Measurements from ENCODE around the gene AK4.

The AK4 gene

DNA sequence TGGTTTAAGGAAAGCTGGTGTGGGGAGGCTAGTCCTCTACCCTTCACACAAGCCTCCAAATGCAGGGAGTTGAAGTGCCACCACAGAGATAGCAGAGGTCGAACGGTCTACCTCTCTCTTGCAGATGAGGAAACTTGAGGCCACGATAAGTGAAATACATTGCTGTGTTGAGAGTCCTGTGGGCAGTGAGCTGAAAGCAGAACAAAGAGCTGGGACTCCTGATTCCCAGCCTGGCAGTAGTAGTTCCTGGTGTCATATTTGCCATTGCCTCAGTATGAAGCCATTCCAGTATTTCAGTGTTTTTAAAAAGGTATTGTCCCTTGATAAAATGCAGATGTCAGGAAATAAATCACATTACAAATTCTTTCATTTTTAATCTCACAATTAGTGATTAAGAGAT lies 28.6 kb downstream of the AK4 start:
- no peak for DNase-seq

DNA sequence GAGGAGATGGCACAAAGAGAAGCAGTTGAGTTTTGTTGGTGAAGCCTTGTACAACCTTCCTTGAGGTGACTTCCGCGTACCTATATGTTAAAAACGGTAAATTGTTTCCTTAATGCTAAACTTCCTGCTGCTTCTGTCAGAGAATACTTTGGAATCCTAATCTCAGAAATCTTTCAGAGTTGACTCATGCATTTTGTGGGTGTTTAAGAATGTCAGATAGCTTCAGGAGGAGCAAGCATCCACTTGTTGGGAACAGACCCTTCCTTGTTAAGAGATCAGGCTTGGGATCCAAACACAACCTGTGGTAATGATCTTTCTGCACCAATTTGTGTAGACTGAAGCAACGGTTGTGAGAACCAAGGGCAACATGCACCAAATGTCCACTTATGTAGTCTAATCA lies 29.5 kb downstream of the AK4 start:
- DNase-seq: no peak

DNA sequence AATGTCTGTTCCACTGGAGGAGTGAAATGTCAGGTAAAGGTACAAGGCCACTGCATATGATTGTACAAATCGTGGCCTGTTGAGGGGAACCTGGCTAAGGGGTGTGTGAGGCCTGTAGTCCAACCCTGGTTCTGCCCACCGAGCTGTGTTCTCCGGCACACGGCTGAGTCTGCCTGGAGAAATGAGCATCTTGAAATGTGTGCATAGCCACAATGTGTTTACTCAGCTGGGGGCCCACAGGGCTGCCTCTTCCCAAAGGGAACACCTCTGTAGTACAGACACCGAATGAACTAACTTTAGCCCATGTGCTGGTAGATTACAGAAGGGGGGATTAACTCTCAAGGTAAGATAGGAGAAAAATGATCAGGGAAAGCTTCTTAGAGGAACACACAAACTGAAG lies 30.2 kb downstream of the AK4 start:
- DNase-seq: no peak

DNA sequence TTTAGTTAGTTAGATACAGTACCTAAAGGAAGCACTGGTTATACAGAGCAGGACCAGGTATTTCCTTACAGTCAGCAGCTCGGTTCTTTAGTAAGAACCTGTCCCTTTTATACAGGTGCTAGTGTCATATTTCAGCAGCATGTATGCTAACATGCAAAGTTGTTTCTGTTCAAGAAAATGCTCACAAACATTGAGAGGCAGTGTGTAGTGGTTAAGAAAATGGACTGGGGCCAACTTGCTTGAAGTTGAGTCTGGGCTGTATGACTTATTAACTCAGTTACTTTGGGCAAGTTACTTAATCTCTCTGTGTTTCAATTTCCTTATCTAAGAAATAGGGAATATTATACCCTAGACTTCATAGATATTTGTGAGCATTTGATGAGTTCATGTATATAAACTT lies 31.1 kb downstream of the AK4 start:
- DNase-seq: no peak

DNA sequence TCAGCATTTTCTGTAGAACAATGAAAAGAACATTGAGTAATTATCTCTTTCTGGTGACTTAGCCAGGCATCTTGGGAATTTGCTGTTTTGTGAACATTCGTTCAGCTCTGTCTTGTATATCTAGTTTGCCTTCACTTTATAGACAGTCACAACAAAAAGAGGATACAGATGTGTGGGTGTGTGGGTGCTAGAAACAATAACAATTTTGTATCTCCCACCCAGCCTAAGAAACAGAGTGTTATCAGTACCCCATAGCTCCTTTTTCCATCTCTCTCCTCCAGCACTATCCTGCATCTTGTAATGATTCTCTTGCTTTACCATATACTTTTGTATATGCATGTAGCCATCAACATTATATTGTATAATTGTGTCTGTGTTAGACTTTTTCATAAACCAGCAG lies 33.0 kb downstream of the AK4 start:
- peak; percentile 62 for DNase-seq

DNA sequence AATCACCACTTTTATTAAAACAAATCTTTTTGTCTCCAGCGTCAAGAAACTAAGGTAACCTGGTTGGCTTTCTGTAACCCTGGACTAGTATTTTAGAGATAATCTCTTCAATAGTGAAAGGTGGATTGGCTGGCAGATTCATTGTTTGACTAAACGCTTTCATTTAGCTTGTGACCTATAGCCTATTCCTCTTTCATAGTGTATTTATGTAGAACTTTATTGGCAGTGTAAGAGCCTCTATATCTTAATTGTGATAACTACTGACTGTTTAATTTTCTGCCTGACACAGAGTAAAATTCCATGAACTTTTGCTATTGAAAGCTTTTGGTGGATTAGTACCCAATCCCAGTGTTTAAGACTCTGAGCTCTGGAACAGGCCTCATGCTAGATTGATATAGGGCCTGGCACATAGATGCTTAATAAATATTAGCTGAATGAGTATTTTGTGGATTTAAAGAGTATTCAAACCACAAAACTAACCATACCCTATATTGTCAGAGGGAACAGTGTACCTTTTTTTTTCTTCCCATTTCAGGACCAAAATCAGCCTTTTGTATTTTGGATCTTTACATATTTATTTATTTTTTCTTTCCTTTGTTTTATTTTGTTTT lies 34.8 kb downstream of the AK4 start:
- DNase-seq: no peak

DNA sequence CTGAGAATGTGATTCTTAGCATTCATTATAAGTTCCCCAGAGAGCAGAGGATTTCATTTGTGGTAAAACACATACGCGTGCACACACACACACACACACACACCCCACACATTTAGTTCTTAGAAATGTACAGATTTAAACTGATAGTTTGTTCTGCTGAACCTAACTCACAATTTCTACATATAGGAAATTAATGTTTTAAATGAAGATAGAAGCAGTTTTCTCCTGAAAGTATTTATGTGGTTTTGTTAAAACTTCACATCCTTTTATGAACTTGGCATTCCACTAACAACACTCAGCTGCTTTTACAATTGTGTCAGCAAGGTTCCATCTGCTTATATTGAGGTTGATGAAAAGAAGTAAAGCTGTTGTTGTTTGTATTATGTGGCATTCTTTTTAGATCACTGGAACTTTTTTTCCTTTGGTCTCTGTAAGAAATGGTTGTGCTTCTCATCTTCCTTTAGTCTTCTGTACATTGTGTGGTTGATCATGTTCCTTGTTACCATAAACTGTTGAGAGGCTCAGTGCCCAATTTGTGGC lies 41.6 kb downstream of the AK4 start:
- DNase-seq: no peak

DNA sequence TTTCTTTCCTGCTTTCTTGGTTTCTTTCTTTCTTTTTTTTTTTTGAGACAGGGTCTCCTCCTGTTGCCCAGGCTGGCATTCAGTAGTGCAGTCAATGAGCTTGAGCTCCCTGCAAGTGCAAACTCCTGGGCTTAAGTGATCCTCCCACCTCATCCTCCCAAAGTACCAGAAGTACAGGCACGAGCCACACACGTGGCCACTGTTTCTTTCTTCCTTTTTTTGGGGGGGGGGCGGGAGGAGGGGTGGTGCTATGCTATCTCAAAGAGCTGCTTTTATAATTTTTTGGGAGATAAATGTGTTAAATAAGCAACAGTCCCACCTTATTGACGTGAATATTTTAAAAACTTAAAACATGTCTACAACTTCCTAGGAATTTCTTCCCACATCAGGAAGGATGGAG lies 42.2 kb downstream of the AK4 start:
- no peak for DNase-seq

DNA sequence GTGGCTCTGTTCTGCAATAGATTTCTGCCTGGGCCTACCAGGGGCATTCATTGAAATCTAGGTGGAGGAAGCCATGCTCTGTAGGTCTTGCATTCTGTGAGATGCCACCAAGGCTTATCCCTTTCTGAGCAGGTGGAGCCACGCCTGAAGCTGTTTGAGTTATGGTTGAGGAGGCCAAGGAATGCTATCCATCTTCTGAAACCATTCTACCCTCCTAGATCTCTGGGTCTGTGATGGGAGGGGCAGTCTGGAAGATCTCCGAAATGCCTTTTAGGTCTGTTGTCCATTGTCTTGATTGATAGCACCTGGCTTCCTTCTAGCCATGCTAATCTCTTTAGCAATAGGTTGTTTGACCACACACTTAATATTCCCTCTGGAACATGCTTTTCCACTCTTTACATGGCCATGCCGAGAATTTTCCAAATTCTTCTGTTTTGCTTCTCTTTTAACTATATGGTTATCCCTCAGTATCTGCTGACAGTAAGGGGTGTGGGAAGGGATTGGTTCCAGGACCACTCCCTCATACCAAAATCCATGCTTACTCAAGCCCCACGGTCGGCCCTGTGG lies 45.2 kb downstream of the AK4 start:
- no peak for DNase-seq

DNA sequence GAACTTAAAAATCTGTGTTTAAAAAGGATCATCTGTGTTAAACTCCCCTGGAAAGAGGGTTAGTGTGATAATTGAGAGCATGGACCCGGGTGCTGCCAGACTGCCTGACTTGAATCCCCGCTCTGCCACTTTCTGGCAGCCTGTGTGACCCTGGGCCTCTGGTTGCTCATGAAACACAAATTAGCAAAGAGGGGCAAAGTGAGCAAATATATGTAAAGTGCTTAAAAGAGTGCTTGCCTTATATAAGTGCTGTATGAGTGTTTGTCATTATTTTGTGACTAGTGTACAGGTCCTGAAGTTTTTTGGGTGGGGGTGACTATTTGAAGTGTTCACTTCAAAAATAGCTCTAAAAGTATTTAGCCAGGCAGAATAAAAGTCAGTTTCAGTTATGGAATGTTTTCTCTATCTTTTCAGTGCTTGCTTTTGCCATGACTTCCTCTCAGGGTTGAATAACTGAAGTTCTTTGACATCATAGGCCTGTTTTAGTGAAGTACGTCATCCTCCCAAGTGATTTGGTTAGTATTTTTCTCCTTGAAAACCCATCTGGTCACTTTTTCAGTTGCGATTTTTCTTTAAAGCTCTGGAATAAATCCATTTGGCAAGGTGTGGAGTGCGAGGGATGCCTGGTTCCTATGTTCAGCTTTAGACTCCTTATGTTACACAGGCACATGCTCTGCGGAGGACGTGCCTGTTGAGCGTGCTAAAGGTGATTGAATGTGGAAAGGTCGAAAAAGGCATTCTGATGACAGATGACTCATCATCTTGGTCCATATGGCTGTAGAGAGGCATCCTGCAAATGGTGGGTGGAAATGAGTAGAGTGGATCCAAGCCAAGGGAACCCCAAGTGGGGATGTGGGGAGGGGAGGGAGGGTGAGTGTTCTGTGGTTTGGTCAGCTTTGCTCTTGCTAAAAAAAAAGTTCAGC lies 47.8 kb downstream of the AK4 start:
- DNase-seq: no peak

DNA sequence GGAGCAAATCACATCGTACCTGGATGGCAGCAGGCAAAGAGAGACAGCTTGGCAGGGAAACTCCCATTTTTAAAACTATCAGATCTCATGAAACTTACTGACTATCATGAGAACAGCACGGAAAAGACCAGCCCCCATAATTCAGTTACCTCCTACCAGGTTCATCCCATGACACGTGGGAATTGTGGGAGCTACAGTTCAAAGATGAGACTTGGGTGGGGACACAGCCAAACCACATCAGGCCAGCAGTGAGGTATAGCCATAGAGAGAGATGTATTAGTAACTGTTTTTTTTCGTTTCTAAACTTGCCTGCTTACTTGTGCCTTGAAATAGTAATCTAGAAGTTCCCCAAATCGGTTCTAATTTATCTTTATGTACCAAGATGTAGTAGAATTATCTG lies 48.9 kb downstream of the AK4 start:
- no peak for DNase-seq

DNA sequence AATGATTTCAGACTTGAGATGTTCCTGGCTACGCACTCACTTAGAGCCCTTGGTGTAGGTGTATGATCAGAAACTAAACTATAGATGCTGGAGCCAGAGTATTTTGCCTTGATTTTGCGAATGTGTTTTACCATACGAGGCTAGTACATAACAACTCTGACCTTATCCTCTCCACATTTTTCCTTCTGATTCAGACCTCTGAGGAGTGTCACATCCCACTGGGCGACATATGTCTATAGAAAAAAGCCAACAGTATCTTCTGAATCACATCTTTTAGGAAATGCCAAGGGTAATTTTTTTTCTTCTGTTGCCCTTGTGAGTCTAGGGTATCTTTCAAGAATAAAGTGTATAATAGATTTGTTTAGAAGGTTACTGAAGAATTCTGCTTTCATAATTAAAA lies 49.6 kb downstream of the AK4 start:
- no peak for DNase-seq

DNA sequence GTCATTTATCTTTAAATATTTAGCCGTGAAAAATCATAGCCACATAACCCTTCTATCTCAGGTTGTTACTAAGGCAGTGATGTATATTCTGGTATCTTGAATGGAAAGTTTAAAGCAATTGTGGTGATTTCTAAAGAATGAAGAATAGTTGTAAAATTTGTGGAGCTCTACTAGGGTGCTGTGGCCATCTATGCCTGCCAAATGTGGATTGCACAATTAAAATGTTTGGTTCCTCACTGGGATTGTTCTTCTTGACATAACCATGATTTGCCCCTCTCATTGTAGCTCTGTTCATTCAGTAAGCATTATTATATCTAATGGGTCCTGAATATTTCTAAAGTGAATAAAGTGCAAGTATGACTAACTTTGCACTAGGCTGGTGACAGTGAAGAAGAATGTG lies 50.1 kb downstream of the AK4 start:
- no peak for DNase-seq

DNA sequence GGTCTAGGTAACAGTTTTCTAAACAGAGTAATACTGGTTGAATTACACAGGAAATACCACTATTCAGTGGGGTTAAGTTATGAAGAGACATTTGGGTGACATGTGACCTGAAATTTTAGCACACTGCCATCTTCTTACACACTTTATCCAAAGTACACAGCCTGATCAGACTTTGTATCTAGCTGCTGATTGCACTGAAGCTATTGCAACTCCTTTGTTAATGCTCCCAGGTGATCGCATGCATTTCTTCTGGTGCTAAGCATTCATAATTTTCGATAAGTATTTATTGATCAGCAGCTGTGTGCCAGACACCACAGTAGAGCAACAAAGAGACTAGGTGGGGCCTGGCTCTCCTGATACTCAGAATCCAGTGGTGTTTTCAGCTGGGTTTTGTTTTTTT lies 52.4 kb downstream of the AK4 start:
- DNase-seq: no peak

DNA sequence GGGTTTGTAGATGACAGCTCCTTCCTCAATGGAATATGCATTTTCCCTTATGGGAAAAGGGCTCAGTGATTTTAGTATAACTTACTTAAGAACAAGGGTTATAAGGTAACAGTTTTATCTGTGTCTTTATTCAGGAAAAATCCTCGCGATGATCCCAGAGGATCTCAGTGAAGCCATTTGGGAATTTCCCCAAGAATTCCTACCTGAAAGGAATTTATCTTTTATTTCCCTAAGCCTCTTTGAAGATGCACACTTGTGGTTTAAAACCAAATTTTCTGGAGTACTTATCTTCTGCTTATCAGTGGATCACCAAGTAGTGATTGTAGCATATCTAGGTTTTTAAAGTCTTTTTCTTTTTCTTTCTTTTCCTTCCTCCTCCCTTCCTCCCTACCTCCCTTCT lies 58.8 kb downstream of the AK4 start:
- no peak for DNase-seq

DNA sequence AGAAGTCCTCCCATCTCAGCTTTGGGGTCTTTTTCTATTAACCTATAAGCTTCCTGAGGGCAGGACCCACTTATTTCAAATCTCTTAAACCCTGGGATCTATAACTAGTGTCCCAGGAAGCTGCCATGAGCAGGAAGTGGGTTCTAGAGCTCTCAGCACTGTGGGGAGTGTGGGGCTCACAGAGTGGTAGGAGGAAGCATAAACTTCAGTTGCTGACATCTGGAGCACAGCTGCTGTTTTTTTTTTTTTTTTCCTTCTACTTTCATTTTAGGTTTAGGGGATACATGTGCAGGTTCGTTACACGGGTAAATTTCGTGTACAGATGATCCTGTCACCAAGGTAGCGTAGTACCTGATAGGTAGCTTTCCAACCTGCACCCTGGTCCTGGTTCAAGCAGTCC lies 59.3 kb downstream of the AK4 start:
- DNase-seq: no peak

DNA sequence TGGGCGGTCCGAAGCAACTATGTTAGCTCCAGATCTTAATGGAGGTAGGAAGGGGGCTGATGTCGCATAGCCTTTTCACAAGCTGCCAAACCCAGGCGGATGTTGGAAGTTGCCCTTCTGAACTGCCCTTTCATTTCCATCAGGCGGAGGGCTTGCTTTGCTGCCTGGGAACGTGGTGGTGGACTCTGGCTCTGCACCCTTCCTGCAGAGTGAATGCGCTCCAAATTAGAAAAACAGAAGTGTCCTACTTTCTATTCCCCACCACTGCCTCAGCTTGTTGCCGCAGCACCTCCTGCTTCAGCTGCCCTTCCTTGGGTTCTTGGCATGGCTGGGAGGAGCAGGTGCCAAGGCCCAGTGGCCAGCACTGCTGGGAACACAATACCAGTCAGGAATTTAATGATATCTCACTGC lies 60.6 kb downstream of the AK4 start:
- no peak for DNase-seq

DNA sequence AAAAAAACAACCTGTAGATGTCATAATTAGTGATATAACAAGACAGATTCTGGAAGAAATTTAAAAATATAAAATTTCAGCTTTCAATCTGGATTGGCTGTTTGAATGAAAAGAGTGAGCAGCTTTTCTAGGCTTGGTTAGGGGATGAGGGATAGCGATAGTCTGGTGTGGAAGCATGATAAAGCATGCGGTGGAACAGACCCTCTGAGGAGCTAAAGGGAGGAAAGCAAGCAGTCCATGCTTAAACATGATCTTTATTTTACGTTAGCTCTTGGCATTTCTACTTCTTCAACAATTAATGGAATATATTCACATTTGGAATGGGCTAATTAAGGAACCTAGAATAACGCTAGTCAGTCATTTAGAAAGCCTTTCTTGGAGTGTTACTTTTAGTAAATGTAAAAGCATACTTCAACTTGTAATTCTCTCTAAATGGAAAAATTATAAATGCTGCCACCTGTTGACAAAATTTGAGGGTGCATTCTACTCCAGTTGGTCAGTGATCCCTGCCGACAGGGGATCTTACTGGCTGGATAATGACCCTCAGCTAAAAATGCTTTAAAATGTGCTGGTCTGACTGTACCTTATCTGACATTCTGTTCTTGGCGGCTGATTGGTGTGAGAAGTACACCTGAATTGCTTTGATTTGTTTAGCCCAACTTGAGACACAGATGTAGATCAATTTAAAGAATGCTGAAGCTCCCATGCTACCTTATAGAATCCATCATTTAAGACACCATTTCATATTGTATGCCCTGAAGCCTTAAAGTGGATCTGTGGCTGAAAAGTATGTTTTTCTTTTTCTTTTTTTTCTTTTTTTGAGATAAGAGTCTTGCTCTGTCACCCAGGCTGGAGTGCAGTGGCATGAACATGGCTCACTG lies 61.2 kb downstream of the AK4 start:
- peak; percentile 82 for DNase-seq

DNA sequence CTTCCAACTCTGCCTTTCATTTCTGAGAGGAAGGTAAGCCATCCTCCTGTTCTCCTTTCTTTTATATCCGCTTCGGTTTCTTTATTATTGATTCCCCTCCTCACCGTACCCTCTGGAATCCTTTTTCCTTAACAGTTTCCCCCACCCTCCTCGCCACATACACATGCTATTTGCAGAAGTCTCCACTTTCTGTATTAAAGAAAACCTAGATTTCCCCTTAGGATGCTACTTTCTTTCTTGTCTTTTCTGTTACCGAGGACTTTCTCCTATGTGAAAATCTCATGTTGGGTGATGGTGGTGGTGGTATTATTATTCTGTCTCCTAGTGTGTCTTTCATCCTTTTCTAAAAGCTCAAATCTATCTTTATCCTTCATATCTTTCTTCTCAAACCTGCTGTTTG lies 62.3 kb downstream of the AK4 start:
- DNase-seq: no peak

DNA sequence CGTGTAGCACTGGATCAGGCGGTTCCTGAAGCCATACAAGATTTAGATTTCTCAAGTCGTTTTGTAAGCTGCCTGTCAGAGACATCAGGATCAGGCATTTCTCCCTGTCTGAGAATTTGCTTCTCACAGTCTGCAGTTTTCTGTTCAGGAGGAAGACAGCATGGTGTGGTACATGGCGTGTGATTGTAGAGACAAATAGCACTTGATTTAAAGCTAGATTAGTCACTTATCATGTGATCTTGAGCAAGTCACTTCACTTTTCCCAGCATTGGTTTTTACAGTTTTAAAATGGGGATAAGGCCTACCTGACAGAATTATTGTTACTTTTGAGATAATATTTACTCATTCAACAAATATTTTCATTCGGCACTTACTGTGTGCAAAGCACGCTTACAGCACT lies 63.3 kb downstream of the AK4 start:
- no peak for DNase-seq

DNA sequence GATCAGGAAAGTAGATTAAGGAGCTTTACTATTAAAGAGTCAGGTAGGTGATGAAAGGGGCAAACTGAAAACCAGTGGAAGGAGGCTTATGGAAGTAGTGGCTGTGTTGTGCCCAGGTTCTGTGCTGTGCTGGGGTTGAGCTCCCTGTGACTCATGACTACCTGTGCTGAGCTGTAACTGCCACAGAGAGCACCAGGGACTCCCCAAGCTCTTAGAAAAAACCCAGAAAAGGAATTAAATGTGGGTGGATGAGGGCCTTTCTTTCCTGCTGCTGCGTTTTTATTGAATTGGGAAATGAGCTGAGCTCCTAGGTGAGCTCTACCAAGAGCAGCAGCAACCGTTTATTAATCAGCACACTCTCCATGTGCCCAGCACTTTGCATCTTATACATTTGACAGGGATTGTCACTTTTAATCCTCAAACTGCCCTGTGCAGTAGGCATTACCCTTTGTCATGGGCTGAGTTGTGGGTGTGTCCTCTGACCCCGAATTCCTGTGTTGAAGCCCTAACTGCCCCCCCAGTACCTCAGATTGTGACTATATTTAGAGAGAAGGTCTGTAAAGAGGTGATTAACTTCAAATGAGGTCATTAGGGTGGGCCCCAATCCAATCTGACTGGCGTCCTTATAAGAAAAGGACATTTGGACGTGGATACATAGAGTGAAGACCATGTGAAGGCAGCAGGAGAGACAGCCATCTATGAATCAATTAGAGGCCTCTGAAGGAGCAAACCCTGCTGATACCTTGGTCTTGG lies 65.4 kb downstream of the AK4 start:
- peak; percentile 51 for DNase-seq

DNA sequence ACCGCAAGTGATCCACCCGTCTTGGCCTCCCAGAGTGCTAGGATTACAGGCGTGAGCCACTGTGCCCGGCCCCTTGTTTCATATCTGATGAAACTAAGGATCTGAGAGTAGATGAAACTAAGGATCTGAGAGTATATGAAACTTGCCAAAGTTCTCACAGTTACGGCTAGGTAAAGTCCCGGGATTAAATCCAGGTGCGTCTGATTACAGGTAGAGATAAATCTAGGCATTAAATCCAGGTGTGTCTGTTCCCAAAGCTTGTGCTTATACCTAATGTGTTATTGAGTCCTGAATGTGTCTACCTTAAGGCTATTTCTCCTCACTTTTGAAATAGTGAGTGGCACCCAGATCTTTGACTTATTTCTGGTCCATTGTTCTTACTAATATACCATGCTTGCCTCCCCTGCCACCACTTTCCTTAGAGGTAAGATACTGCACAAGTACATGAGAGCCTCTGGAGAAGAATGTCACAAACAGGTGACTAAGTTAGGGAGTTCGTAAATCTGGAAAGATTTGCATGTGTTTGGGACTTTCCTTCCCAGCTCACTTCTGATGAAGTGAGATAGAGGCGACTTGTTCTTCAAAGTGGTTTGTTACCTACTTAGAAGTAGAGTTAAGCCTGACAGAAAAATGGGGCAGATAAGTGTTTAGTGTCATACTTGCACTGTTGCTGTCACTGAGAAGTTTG lies 66.5 kb downstream of the AK4 start:
- no peak for DNase-seq
